ENCODE data around the gene FAM168A. TPM values are rescaled to one million over a fixed set of nuclear protein-coding genes. Genes with fewer than 3 reads are reported as not detected.

FAM168A gene
- total RNA-seq, 1 experiment from 2014 or later, result 25.9 TPM

GRCh38 chr11:73409431-73409830, 188.5 kb downstream of the FAM168A start:
- H3K4me1 Mint-ChIP-seq, result no peaks in the 10 kb centered on the region
- H3K27me3 Mint-ChIP-seq (ENCODE audit: low read depth), result no peaks in the 10 kb centered on the region
- no peak overlapping the region for H3K4me3 Mint-ChIP-seq
- H3K36me3 Mint-ChIP-seq, result peaks cover 15% of the 10 kb centered on the region
- ATAC-seq, result no peak
- POLR2A ChIA-PET, result no interaction called here
- CTCF ChIA-PET, result no interaction called here
- no peak overlapping the region for H3K27ac Mint-ChIP-seq
- DNase-seq (ENCODE audit: low spot score), result no peak
- TF ChIP-seq MXD4 (CRISPR knock-in tag; IDR thresholded peaks at IDR 0.05; ENCODE audit: borderline replicate concordance), result no peak
- TF ChIP-seq ZNF219 (CRISPR knock-in tag; IDR thresholded peaks at IDR 0.05; ENCODE audit: borderline replicate concordance), result no peak
- TF ChIP-seq, protein P1, sequence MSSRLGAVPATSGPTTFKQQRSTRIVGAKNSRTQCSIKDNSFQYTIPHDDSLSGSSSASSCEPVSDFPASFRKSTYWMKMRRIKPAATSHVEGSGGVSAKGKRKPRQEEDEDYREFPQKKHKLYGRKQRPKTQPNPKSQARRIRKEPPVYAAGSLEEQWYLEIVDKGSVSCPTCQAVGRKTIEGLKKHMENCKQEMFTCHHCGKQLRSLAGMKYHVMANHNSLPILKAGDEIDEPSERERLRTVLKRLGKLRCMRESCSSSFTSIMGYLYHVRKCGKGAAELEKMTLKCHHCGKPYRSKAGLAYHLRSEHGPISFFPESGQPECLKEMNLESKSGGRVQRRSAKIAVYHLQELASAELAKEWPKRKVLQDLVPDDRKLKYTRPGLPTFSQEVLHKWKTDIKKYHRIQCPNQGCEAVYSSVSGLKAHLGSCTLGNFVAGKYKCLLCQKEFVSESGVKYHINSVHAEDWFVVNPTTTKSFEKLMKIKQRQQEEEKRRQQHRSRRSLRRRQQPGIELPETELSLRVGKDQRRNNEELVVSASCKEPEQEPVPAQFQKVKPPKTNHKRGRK (CRISPR knock-in tag; IDR thresholded peaks at IDR 0.05; ENCODE audit: borderline replicate concordance), result no peak
- TF ChIP-seq NFE2L1 (CRISPR knock-in tag; IDR thresholded peaks at IDR 0.05), result no peak
- TF ChIP-seq, protein P2, sequence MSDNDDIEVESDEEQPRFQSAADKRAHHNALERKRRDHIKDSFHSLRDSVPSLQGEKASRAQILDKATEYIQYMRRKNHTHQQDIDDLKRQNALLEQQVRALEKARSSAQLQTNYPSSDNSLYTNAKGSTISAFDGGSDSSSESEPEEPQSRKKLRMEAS (CRISPR knock-in tag; IDR thresholded peaks at IDR 0.05), result no peak
- TF ChIP-seq, protein P3, sequence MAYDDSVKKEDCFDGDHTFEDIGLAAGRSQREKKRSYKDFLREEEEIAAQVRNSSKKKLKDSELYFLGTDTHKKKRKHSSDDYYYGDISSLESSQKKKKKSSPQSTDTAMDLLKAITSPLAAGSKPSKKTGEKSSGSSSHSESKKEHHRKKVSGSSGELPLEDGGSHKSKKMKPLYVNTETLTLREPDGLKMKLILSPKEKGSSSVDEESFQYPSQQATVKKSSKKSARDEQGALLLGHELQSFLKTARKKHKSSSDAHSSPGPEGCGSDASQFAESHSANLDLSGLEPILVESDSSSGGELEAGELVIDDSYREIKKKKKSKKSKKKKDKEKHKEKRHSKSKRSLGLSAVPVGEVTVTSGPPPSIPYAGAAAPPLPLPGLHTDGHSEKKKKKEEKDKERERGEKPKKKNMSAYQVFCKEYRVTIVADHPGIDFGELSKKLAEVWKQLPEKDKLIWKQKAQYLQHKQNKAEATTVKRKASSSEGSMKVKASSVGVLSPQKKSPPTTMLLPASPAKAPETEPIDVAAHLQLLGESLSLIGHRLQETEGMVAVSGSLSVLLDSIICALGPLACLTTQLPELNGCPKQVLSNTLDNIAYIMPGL (CRISPR knock-in tag; IDR thresholded peaks at IDR 0.05), result no peak
- TF ChIP-seq FOXP1 (CRISPR knock-in tag; IDR thresholded peaks at IDR 0.05; ENCODE audit: borderline replicate concordance), result no peak
- no peak for TF ChIP-seq CTCF (IDR thresholded peaks at IDR 0.05)
- TF ChIP-seq GRHL2 (CRISPR knock-in tag; IDR thresholded peaks at IDR 0.05; ENCODE audit: insufficient replicate concordance, severe bottlenecking), result no peak
- TF ChIP-seq PRRX2 (CRISPR knock-in tag; IDR thresholded peaks at IDR 0.05), result no peak
- TF ChIP-seq ZNF425 (CRISPR knock-in tag; conservative IDR thresholded peaks at IDR 0.05), result no peak
- TF ChIP-seq, protein P4, sequence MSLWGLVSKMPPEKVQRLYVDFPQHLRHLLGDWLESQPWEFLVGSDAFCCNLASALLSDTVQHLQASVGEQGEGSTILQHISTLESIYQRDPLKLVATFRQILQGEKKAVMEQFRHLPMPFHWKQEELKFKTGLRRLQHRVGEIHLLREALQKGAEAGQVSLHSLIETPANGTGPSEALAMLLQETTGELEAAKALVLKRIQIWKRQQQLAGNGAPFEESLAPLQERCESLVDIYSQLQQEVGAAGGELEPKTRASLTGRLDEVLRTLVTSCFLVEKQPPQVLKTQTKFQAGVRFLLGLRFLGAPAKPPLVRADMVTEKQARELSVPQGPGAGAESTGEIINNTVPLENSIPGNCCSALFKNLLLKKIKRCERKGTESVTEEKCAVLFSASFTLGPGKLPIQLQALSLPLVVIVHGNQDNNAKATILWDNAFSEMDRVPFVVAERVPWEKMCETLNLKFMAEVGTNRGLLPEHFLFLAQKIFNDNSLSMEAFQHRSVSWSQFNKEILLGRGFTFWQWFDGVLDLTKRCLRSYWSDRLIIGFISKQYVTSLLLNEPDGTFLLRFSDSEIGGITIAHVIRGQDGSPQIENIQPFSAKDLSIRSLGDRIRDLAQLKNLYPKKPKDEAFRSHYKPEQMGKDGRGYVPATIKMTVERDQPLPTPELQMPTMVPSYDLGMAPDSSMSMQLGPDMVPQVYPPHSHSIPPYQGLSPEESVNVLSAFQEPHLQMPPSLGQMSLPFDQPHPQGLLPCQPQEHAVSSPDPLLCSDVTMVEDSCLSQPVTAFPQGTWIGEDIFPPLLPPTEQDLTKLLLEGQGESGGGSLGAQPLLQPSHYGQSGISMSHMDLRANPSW (CRISPR knock-in tag; conservative IDR thresholded peaks at IDR 0.05; ENCODE audit: low read depth), result no peak
- TF ChIP-seq ZNF671 (CRISPR knock-in tag; IDR thresholded peaks at IDR 0.05), result no peak
- H3K9me3 Mint-ChIP-seq, result no peaks in the 10 kb centered on the region

DNA sequence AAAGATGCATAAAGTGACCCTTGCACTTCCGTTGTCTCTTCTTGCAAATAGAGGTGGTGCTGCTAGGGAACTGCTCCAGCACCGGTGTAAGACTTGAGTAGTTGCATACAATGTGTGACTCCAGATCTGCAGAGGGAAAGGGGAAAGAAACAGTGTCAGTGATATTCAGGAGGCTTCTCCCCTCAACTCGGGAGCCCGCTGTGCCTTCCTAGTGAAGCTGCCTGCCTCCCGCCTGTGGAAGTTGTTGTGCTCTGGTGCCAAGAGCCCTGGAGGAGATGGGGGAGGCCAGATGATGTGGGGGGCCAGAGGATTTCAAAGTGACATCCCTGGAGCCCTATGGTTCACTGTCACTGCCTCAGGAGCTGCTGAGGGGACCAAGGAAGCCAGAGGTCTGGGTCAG, 191.3 kb downstream of the FAM168A start:
- POLR2A ChIA-PET, result no interaction called here
- CTCF ChIA-PET, result interaction anchor here (0.6 to 3.4 kb wide), 9 partner anchors 13 to 255 kb away, joined by 3 to 21 read pairs (median 4); partner anchors contain the start of gene RELT
- Mint-ChIP-seq H3K27me3 (ENCODE audit: low read depth) (no peaks in the 10 kb centered on the region), H3K9me3 (no peaks in the 10 kb centered on the region), H3K36me3 (peaks cover 15% of the 10 kb centered on the region), H3K4me1 (peaks cover 6% of the 10 kb centered on the region), H3K27ac (no peak overlapping the region), H3K4me3 (no peak overlapping the region)
- ATAC-seq (no peak), DNase-seq (ENCODE audit: low spot score) (no peak)
- TF ChIP-seq ZNF232 (CRISPR knock-in tag; IDR thresholded peaks at IDR 0.05), result no peak
- TF ChIP-seq FOXP1 (CRISPR knock-in tag; IDR thresholded peaks at IDR 0.05; ENCODE audit: borderline replicate concordance), result no peak
- no peak for TF ChIP-seq PRRX2 (CRISPR knock-in tag; IDR thresholded peaks at IDR 0.05)
- no peak for TF ChIP-seq IRF1 (CRISPR knock-in tag; IDR thresholded peaks at IDR 0.05)
- TF ChIP-seq, protein P4 (CRISPR knock-in tag; conservative IDR thresholded peaks at IDR 0.05; ENCODE audit: low read depth), result no peak
- no peak for TF ChIP-seq GRHL2 (CRISPR knock-in tag; IDR thresholded peaks at IDR 0.05; ENCODE audit: insufficient replicate concordance, severe bottlenecking)
- TF ChIP-seq ZNF396 (CRISPR knock-in tag; IDR thresholded peaks at IDR 0.05; ENCODE audit: borderline replicate concordance), result no peak
- TF ChIP-seq USF1 (CRISPR knock-in tag; IDR thresholded peaks at IDR 0.05), result no peak
- no peak for TF ChIP-seq CREM (CRISPR knock-in tag; IDR thresholded peaks at IDR 0.05)
